HepG2 (cell line): Measurements from ENCODE around the gene CDK1. TPM values are rescaled to one million over a fixed set of nuclear protein-coding genes. Genes with fewer than 3 reads are reported as not detected.

Experiments
- NAIF1 ChIP-seq: sonication (generic); formaldehyde crosslinking; IDR thresholded peaks from 2 replicates; pipeline ENCODE4 v1.5.0; 2020; ENCODE audit warnings: mild to moderate bottlenecking, missing genetic modification reagents, borderline replicate concordance
- ZNF264 ChIP-seq: sonication (generic); formaldehyde crosslinking; IDR thresholded peaks from 2 replicates; pipeline ENCODE4 v1.4.0; 2020; ENCODE audit warnings: missing genetic modification reagents
- polyA plus RNA-seq, 8 experiments: library from polyadenylated mRNA; depleted of rRNA in 3 of 8; stranded (reverse) in 7 of 8; unstranded in 1 of 8; fragments of >200 nt; fragmentation: Illumina TruSeq in 4 of 8; extraction: Trizol in 4 of 8; gene quantifications; 2 replicates each; pipeline versions ENCODE4 v1.2.1 to v1.2.3, GENCODE V29; 2011 to 2016; ENCODE audit warnings: low read depth in 4 of 8, missing spikeins in 1 of 8, mixed read lengths in 1 of 8; ENCODE audit not compliant: insufficient read depth in 1 of 8
- total RNA-seq, 5 experiments: library from RNA; depleted of rRNA; stranded (reverse); fragments of >200 nt; fragmentation: Illumina TruSeq; extraction: Trizol; gene quantifications; 2 replicates each; pipeline ENCODE4 v1.2.3, GENCODE V29; 2016; ENCODE audit warnings: low read depth in 1 of 5
- TF ChIP-seq, protein P1 (sequence below), 2 experiments: sonication (generic) in 1 of 2; formaldehyde crosslinking in 1 of 2; IDR thresholded peaks; 2 replicates each; pipeline versions ENCODE4 v1.4.0 to v1.6.1; 2016 to 2020; ENCODE audit warnings: borderline replicate concordance in 1 of 2, low read depth in 1 of 2, mild to moderate bottlenecking in 1 of 2, missing genetic modification reagents in 1 of 2
- TF ChIP-seq, protein P2 (sequence below): conservative IDR thresholded peaks from 2 replicates; pipeline ENCODE4 v1.6.1; 2018; ENCODE audit warnings: missing genetic modification reagents
- TF ChIP-seq, protein P3 (sequence below): sonication (generic); formaldehyde crosslinking; IDR thresholded peaks from 2 replicates; pipeline ENCODE4 v1.8.1; 2023; ENCODE audit warnings: missing genetic modification reagents, mild to moderate bottlenecking, borderline replicate concordance
- TF ChIP-seq, protein P4 (sequence below): sonication (generic); formaldehyde crosslinking; IDR thresholded peaks from 2 replicates; pipeline ENCODE4 v1.5.0; 2020; ENCODE audit warnings: mild to moderate bottlenecking, missing genetic modification reagents

CDK1 gene
- total and polyA plus RNA-seq, 2 of the 13 experiments (the other 11 are each of a cell fraction or from before 2014, with no cell fraction given): 42.6 to 132 TPM

DNA sequence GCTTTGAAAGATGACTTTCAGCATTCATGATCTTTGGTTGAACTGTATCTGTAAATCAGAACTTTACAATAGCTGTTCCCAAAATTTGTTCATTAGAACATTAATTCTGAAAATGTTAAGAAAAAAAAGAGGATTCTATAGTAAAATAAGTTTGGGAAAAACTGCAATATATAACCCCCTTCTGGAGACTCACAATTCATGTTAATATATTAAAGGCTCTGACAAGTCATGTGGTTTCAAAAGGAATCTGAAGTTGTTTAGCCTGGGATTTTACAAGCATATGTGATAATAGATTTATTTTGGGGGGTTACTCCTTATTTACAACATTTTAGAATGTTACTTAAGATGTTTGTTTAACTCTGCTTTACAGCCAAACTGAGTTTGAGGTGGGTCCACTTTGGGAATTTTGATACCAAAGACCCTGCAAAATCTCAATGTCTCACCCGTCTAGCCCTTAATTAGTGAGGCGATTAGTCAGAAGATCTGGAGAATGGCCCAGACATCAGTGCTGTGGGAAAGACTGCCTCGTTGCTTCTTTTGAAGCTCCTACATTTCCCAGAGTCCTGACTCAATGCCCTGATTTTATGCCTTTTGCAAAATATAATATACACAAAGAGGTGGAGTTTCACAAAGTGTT, 40.0 kb downstream of the CDK1 start (continued):
- TF ChIP-seq, protein P1, sequence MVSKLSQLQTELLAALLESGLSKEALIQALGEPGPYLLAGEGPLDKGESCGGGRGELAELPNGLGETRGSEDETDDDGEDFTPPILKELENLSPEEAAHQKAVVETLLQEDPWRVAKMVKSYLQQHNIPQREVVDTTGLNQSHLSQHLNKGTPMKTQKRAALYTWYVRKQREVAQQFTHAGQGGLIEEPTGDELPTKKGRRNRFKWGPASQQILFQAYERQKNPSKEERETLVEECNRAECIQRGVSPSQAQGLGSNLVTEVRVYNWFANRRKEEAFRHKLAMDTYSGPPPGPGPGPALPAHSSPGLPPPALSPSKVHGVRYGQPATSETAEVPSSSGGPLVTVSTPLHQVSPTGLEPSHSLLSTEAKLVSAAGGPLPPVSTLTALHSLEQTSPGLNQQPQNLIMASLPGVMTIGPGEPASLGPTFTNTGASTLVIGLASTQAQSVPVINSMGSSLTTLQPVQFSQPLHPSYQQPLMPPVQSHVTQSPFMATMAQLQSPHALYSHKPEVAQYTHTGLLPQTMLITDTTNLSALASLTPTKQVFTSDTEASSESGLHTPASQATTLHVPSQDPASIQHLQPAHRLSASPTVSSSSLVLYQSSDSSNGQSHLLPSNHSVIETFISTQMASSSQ (IDR thresholded peaks at IDR 0.05; ENCODE audit: low read depth): no peak
- TF ChIP-seq, protein P1 (CRISPR knock-in tag; IDR thresholded peaks at IDR 0.05; ENCODE audit: borderline replicate concordance): no peak
- TF ChIP-seq, protein P2, sequence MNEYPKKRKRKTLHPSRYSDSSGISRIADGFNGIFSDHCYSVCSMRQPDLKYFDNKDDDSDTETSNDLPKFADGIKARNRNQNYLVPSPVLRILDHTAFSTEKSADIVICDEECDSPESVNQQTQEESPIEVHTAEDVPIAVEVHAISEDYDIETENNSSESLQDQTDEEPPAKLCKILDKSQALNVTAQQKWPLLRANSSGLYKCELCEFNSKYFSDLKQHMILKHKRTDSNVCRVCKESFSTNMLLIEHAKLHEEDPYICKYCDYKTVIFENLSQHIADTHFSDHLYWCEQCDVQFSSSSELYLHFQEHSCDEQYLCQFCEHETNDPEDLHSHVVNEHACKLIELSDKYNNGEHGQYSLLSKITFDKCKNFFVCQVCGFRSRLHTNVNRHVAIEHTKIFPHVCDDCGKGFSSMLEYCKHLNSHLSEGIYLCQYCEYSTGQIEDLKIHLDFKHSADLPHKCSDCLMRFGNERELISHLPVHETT (CRISPR knock-in tag): no peak
- TF ChIP-seq NAIF1 (CRISPR knock-in tag) (no peak), ZNF264 (no peak)
- TF ChIP-seq, protein P3, sequence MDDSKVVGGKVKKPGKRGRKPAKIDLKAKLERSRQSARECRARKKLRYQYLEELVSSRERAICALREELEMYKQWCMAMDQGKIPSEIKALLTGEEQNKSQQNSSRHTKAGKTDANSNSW (CRISPR knock-in tag): no peak
- TF ChIP-seq, protein P4, sequence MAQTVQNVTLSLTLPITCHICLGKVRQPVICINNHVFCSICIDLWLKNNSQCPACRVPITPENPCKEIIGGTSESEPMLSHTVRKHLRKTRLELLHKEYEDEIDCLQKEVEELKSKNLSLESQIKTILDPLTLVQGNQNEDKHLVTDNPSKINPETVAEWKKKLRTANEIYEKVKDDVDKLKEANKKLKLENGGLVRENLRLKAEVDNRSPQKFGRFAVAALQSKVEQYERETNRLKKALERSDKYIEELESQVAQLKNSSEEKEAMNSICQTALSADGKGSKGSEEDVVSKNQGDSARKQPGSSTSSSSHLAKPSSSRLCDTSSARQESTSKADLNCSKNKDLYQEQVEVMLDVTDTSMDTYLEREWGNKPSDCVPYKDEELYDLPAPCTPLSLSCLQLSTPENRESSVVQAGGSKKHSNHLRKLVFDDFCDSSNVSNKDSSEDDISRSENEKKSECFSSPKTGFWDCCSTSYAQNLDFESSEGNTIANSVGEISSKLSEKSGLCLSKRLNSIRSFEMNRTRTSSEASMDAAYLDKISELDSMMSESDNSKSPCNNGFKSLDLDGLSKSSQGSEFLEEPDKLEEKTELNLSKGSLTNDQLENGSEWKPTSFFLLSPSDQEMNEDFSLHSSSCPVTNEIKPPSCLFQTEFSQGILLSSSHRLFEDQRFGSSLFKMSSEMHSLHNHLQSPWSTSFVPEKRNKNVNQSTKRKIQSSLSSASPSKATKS (CRISPR knock-in tag): no peak
